HG03039 (cell line): Measurements from ENCODE around the gene MUC2.

Experiments used
- ATAC-seq: cut with Tn5 transposase; IDR thresholded peaks from one replicate; pipeline ENCODE4 v1.9.1; 2021; ENCODE audit warnings: mild to moderate bottlenecking, moderate library complexity; ENCODE audit not compliant: unreplicated experiment

The MUC2 gene

GRCh38 chr11:1050581-1051355 is 23.9 kb upstream of the MUC2 start:
- ATAC-seq, result no peak

GRCh38 chr11:1051356-1052132 is 23.1 kb upstream of the MUC2 start:
- no peak for ATAC-seq

- ATAC-seq, result no peak
Observed at GRCh38 chr11:1052133-1053011, 22.3 kb upstream of the MUC2 start.

GRCh38 chr11:1053121-1053901 is 21.4 kb upstream of the MUC2 start:
- ATAC-seq, result no peak

- ATAC-seq, result no peak
Observed at GRCh38 chr11:1054143-1055108, 20.2 kb upstream of the MUC2 start.

- no peak for ATAC-seq
Observed at GRCh38 chr11:1055109-1055703, 19.5 kb upstream of the MUC2 start.

- no peak for ATAC-seq
Observed at GRCh38 chr11:1055990-1056771, 18.5 kb upstream of the MUC2 start.

- no peak for ATAC-seq
Observed at GRCh38 chr11:1057806-1058205, 16.9 kb upstream of the MUC2 start.

GRCh38 chr11:1059759-1060158 is 14.9 kb upstream of the MUC2 start:
- no peak for ATAC-seq

GRCh38 chr11:1060410-1060809 is 14.3 kb upstream of the MUC2 start:
- no peak for ATAC-seq

GRCh38 chr11:1060852-1061616 is 13.6 kb upstream of the MUC2 start:
- no peak for ATAC-seq

- no peak for ATAC-seq
Observed at GRCh38 chr11:1062075-1062820, 12.4 kb upstream of the MUC2 start.

GRCh38 chr11:1064167-1064566 is 10.5 kb upstream of the MUC2 start:
- no peak for ATAC-seq

GRCh38 chr11:1067812-1068496 is 6.7 kb upstream of the MUC2 start:
- ATAC-seq, result no peak

- no peak for ATAC-seq
Observed at GRCh38 chr11:1069740-1070139, 4.9 kb upstream of the MUC2 start.
